Hepatocyte (in vitro differentiated cells): ENCODE data around the gene EVI5L. TPM values are rescaled to one million over a fixed set of nuclear protein-coding genes. Genes with fewer than 3 reads are reported as not detected.

ENCODE experiments used
- DNase-seq: peaks from one replicate; pipeline ENCODE4 v3.0.0-alpha.2; 2016; ENCODE audit warnings: low spot score
- H2AFZ ChIP-seq: fragments of 200-600 bp; sonication (generic); 2 replicates; pipeline ENCODE4 v1.6.0; 2016; ENCODE audit warnings: antibody characterized with exemption, mild to moderate bottlenecking
- H3K27ac ChIP-seq: fragments of 200-600 bp; sonication (generic); 2 replicates; pipeline ENCODE4 v1.5.1; 2016; ENCODE audit warnings: mild to moderate bottlenecking
- H3K27me3 ChIP-seq: fragments of 200-600 bp; sonication (generic); 2 replicates; pipeline ENCODE4 v1.6.1; 2016
- H3K36me3 ChIP-seq: fragments of 200-600 bp; sonication (generic); replicated peaks from 2 replicates; pipeline ENCODE4 v1.5.1; 2016; ENCODE audit warnings: low read depth; ENCODE audit not compliant: insufficient read depth
- H3K4me1 ChIP-seq: fragments of 200-600 bp; sonication (generic); 2 replicates; pipeline ENCODE4 v1.5.1; 2016; ENCODE audit warnings: mild to moderate bottlenecking, moderate library complexity; ENCODE audit not compliant: insufficient read depth
- H3K4me2 ChIP-seq: fragments of 200-600 bp; sonication (generic); 2 replicates; pipeline ENCODE4 v1.6.0; 2016
- H3K4me3 ChIP-seq: fragments of 200-600 bp; sonication (generic); 2 replicates; pipeline ENCODE4 v1.5.1; 2016; ENCODE audit warnings: mild to moderate bottlenecking
- H3K79me2 ChIP-seq: fragments of 200-600 bp; sonication (generic); 2 replicates; pipeline ENCODE4 v1.6.0; 2017; ENCODE audit warnings: mild to moderate bottlenecking
- H3K9me2 ChIP-seq: fragments of 200-600 bp; sonication (generic); replicated peaks from 2 replicates; pipeline ENCODE4 v1.6.0; 2017; ENCODE audit warnings: mild to moderate bottlenecking; ENCODE audit not compliant: insufficient read depth
- H3K9me3 ChIP-seq: fragments of 200-600 bp; sonication (generic); 2 replicates; pipeline ENCODE4 v1.5.1; 2016; ENCODE audit warnings: low read depth, mild to moderate bottlenecking
- H4K20me1 ChIP-seq: fragments of 200-600 bp; sonication (generic); 2 replicates; pipeline ENCODE4 v1.6.0; 2016; ENCODE audit warnings: mild to moderate bottlenecking; ENCODE audit not compliant: insufficient read depth, poor library complexity, severe bottlenecking
- CTCF ChIP-seq: fragments of 200-600 bp; sonication (generic); IDR thresholded peaks from 2 replicates; pipeline ENCODE4 v1.5.1; 2016; ENCODE audit warnings: antibody characterized with exemption, mild to moderate bottlenecking; ENCODE audit not compliant: poor library complexity
- EZH2 ChIP-seq: fragments of 200-600 bp; sonication (generic); IDR thresholded peaks from 2 replicates; pipeline ENCODE4 v1.6.1; 2016; ENCODE audit warnings: antibody characterized with exemption, mild to moderate bottlenecking, borderline replicate concordance
- EZH2phosphoT487 ChIP-seq: fragments of 200-600 bp; sonication (generic); IDR thresholded peaks from one replicate; pipeline ENCODE4 v1.6.1; 2018; ENCODE audit warnings: antibody characterized with exemption, mild to moderate bottlenecking, low read depth, moderate library complexity; ENCODE audit not compliant: unreplicated experiment, severe bottlenecking
- WGBS: methylation state at CpG from one replicate; pipeline ENCODE4 v1.1.6; 2016; ENCODE audit warnings: low lambda C conversion rate; ENCODE audit errors: missing lambda C conversion rate; 5-methylcytosine and 5-hydroxymethylcytosine counted together
- polyA plus RNA-seq: library from polyadenylated mRNA; unstranded; fragments of >200 nt; fragmentation: Nextera tagmentation; extraction: Ambion mirVana; gene quantifications from 2 replicates; pipeline ENCODE4 v1.2.1, GENCODE V29; 2016
- total RNA-seq: library from RNA; depleted of rRNA; stranded (reverse); fragments of >200 nt; gene quantifications from 2 replicates; pipeline ENCODE4 v1.2.3, GENCODE V29; 2014

EVI5L gene
- total and polyA plus RNA-seq, 2 experiments from 2014 or later, result 10.7 to 11.5 TPM

- H3K4me1 ChIP-seq, result no peaks in the 10 kb centered on the region
- H3K4me3 ChIP-seq, result no peak overlapping the region
- DNase-seq, result no peak
- H3K9me2 ChIP-seq, result no peaks in the 10 kb centered on the region
- 77% methylated on average over 5 of the region's 5 CpGs for WGBS
- H3K79me2 ChIP-seq, result no peaks in the 10 kb centered on the region
- no peaks in the 10 kb centered on the region for H3K36me3 ChIP-seq
- TF ChIP-seq EZH2phosphoT487 (no peak), EZH2 (no peak), CTCF (no peak)
- no peak overlapping the region for H2AFZ ChIP-seq
- H3K27me3 ChIP-seq, result no peaks in the 10 kb centered on the region
- H3K27ac ChIP-seq, result no peak overlapping the region
- no peaks in the 10 kb centered on the region for H4K20me1 ChIP-seq
- no peak overlapping the region for H3K4me2 ChIP-seq
- H3K9me3 ChIP-seq, result no peaks in the 10 kb centered on the region
Observed at GRCh38 chr19:7844405-7844804, 14.4 kb downstream of the EVI5L start.

GRCh38 chr19:7844951-7845350, 14.9 kb downstream of the EVI5L start:
- 77% methylated on average over 10 of the region's 10 CpGs for WGBS
- H3K9me3 ChIP-seq, result no peaks in the 10 kb centered on the region
- no peaks in the 10 kb centered on the region for H3K36me3 ChIP-seq
- H3K4me2 ChIP-seq, result no peak overlapping the region
- H3K27ac ChIP-seq, result no peak overlapping the region
- H3K4me3 ChIP-seq, result no peak overlapping the region
- TF ChIP-seq EZH2phosphoT487, result no peak
- TF ChIP-seq CTCF, result no peak
- TF ChIP-seq EZH2, result no peak
- peak; percentile 4 for DNase-seq
- no peaks in the 10 kb centered on the region for H4K20me1 ChIP-seq
- no peaks in the 10 kb centered on the region for H3K9me2 ChIP-seq
- no peaks in the 10 kb centered on the region for H3K27me3 ChIP-seq
- H3K79me2 ChIP-seq, result no peaks in the 10 kb centered on the region
- H2AFZ ChIP-seq, result no peak overlapping the region
- H3K4me1 ChIP-seq, result no peaks in the 10 kb centered on the region

- no peaks in the 10 kb centered on the region for H3K27me3 ChIP-seq
- no peak for DNase-seq
- no peaks in the 10 kb centered on the region for H3K9me2 ChIP-seq
- TF ChIP-seq EZH2phosphoT487, result no peak
- no peak for TF ChIP-seq CTCF
- TF ChIP-seq EZH2, result no peak
- no peak overlapping the region for H2AFZ ChIP-seq
- H3K4me1 ChIP-seq, result no peaks in the 10 kb centered on the region
- no peak overlapping the region for H3K4me2 ChIP-seq
- H3K27ac ChIP-seq, result no peak overlapping the region
- no peak overlapping the region for H3K4me3 ChIP-seq
- H3K9me3 ChIP-seq, result no peaks in the 10 kb centered on the region
- H4K20me1 ChIP-seq, result no peaks in the 10 kb centered on the region
- 91% methylated on average over 20 of the region's 20 CpGs for WGBS
- no peaks in the 10 kb centered on the region for H3K79me2 ChIP-seq
- H3K36me3 ChIP-seq, result no peaks in the 10 kb centered on the region
Observed at GRCh38 chr19:7845390-7846154, 15.6 kb downstream of the EVI5L start.
